GM13977 (cell line): ENCODE data around the gene CTLA4.

Source experiments
- DNase-seq: peaks from one replicate; pipeline ENCODE4 v3.0.0; 2012; ENCODE audit warnings: low spot score
- in situ Hi-C: fragments of 300-500 bp; cut with MboI; formaldehyde crosslinking; loops from one replicate; pipeline ENCODE4 v1.12.0; 2022; ENCODE audit warnings: low sequenced_read_pairs, low pct_unique_long_range_greater_than_20kb, mixed read lengths, inconsistent platforms; ENCODE audit not compliant: unreplicated experiment
- TF ChIP-seq, protein P1 (sequence below): IDR thresholded peaks from 2 replicates; pipeline ENCODE4 v1.5.1; 2012; ENCODE audit warnings: mild to moderate bottlenecking, control low read depth; ENCODE audit not compliant: insufficient read depth; ENCODE audit errors: extremely low read depth, missing control alignments

The CTLA4 gene

DNA sequence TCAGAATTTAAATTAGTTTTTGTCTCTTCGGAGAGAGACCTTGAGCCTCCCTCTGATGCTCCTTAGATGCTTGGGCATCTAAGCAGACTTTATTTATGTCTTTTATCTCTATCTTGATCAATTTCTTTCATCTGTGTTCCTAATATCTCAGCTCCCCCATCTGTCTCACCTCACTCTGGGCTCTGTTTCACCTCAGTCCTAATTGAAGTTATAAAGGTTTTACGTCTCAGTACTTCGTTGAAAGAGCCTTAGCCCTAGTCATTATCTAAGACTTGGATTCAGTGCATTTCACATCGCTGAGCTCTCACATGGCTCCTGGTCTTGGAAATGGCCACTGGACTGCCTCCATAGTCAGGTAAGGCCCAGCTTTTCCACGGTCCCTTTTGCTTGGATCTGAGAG is 13.8 kb upstream of the CTLA4 start:
- in situ Hi-C loops = no loop called here
- DNase-seq = no peak
- TF ChIP-seq, protein P1, sequence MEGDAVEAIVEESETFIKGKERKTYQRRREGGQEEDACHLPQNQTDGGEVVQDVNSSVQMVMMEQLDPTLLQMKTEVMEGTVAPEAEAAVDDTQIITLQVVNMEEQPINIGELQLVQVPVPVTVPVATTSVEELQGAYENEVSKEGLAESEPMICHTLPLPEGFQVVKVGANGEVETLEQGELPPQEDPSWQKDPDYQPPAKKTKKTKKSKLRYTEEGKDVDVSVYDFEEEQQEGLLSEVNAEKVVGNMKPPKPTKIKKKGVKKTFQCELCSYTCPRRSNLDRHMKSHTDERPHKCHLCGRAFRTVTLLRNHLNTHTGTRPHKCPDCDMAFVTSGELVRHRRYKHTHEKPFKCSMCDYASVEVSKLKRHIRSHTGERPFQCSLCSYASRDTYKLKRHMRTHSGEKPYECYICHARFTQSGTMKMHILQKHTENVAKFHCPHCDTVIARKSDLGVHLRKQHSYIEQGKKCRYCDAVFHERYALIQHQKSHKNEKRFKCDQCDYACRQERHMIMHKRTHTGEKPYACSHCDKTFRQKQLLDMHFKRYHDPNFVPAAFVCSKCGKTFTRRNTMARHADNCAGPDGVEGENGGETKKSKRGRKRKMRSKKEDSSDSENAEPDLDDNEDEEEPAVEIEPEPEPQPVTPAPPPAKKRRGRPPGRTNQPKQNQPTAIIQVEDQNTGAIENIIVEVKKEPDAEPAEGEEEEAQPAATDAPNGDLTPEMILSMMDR = no peak

DNA sequence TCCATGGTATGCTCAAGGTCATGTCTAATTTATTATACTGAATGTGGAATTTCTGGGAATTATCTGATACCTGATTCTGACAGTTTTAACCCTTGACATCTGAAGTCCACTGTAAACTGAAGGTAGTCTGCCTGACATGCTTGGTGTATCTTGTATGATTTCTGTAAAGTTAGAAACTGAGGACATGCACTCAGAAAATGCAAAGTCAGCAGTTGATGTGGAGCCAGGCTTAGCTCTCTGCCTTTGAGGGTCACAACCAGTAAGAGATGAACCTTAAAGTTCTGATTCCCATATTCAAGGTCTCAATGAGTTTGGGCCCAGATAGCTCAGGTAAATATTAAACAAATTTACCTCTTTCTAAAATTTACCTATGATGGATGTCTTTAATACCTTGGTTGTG is 12.3 kb upstream of the CTLA4 start:
- DNase-seq = no peak
- TF ChIP-seq, protein P1 = no peak
- in situ Hi-C loops = no loop called here

DNA sequence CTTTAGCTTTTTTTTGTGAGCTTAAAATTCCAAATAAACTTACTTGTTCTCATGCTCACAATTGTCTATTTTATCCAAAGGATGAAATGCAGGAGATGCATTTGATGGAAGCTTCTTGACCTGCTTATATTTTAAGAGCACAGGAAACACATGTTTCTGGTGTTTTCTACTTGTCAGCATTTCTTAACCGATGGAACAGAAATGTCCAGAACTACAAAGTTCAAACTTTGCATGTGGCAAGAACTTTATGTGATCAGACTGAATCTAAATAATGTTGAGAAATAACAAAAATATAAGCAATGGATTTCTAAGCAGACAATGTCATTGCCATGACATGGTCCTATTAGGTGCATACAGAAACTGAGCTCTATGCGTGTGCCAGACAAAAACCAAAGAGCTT is 9.9 kb upstream of the CTLA4 start:
- no peak for DNase-seq
- in situ Hi-C loops = no loop called here
- TF ChIP-seq, protein P1 = no peak

DNA sequence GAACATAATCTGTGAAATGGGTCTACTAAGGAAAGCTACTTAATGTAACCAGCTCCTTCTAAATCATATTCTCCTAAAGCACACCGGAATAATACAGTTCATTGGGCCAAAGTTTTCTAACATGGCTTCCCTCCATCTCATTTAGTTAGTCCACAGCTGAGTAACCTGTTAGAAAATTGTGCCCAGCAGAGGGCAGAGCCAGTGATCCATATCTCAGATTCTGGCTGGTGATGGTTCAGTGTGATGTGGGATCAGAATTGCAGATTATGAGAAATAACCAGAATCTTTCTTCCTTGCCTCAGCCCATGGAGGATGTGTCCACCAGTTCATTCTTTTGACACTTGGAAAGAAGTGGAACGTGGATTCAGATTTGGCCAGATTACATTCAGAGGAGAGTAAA is 9.4 kb upstream of the CTLA4 start:
- DNase-seq = no peak
- TF ChIP-seq, protein P1 = no peak
- in situ Hi-C loops = no loop called here

DNA sequence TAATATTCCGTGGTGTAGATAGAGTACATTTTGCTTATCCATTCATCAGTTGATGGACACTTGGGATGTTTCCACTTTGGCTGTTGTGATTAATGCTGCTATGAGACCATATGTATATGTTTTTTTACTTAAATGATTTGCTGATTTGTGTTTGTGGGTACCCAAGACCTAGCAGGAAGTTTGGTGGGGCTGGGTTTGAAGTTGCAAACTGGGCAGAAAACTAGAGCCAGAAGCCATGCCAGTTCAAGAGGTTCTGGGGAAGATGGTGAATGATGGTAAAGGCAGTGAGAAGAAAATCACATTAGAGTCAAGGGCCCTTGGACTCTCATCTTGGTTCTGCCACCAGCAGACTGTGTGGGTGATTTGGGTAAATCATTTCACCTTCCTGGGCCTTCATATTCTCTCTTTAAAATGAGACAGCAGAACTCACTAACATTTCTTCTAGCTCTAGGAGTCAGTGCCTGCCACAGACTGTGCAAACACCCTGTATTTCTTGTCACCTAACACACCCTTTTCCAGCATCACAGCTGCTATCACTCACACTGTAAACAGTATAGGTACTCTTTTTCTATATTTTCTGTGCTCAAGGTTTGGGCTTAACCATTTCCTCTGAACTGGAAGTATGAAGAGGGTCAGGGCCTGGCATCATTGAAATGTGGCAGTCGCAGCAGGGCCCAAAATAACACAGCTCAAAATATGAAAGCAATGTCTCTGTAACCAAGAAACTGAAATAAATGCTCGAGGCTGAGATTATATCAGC is 8.4 kb upstream of the CTLA4 start:
- no peak for DNase-seq
- TF ChIP-seq, protein P1 = no peak
- in situ Hi-C loops = no loop called here

DNA sequence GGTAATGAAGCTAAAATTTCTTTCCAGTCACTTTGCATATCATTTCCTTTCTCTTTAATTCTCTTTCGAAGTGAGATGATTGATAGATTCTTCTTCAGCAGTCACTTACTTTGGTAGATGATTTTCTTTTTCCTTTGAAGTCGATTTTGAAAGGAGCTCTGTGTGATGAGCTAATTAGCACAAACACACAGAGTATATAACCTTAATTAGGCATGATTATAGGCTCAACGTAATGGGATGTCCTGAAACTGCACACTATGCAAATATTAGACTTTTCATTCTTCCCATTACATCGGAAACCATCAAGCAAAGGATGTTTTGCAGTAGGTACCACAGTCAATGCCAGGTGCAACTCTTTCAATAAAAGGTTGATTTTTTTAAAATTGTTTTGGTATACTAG is 6.4 kb upstream of the CTLA4 start:
- in situ Hi-C loops = no loop called here
- TF ChIP-seq, protein P1 = no peak

More for the DNA sequence above, 6.4 kb upstream of the CTLA4 start:
- no peak for DNase-seq
